HCT116 (cell line): ENCODE data around the gene TPBGL.
A peak's percentile ranks its signal among the peaks of the same experiment; 100 is the strongest.

Source experiments
- CEBPB ChIP-seq: IDR thresholded peaks from 2 replicates; pipeline ENCODE4 v1.6.1; 2012; ENCODE audit warnings: low read depth
- EZH2 ChIP-seq: fragments of 200-600 bp; sonication (generic); IDR thresholded peaks from 2 replicates; pipeline ENCODE4 v1.6.1; 2017; ENCODE audit warnings: antibody characterized with exemption, mixed run types
- EZH2phosphoT487 ChIP-seq: fragments of 200-600 bp; IDR thresholded peaks from 2 replicates; pipeline ENCODE4 v1.6.1; 2018; ENCODE audit warnings: antibody characterized with exemption, borderline replicate concordance
- FOSL1 ChIP-seq: IDR thresholded peaks from 2 replicates; pipeline ENCODE4 v1.6.1; 2012; ENCODE audit warnings: low read depth
- POLR2A ChIP-seq: IDR thresholded peaks from 2 replicates; pipeline ENCODE4 v1.7.0; 2011; ENCODE audit warnings: borderline replicate concordance; ENCODE audit not compliant: insufficient read depth, insufficient read length; ENCODE audit errors: extremely low read depth
- POLR2AphosphoS5 ChIP-seq: IDR thresholded peaks from 2 replicates; pipeline ENCODE4 v1.6.1; 2011; ENCODE audit warnings: mild to moderate bottlenecking, low read depth, low read length, moderate library complexity
- RAD21 ChIP-seq: IDR thresholded peaks from 2 replicates; pipeline ENCODE4 v1.6.1; 2012; ENCODE audit warnings: low read depth, mild to moderate bottlenecking
- SP1 ChIP-seq: IDR thresholded peaks from 2 replicates; pipeline ENCODE4 v1.6.1; 2012; ENCODE audit warnings: low read depth
- SRF ChIP-seq: IDR thresholded peaks from 2 replicates; pipeline ENCODE4 v1.6.1; 2012; ENCODE audit warnings: low read depth
- TF ChIP-seq, protein P1 (sequence below), 3 experiments: fragments of 200-600 bp in 1 of 3; sonication (generic) in 1 of 3; IDR thresholded peaks in 2 of 3; conservative IDR thresholded peaks in 1 of 3; 2 replicates each; pipeline ENCODE4 v1.5.1; 2012 to 2017; ENCODE audit warnings: low read depth in 2 of 3, low read length in 2 of 3, antibody characterized with exemption in 1 of 3, borderline replicate concordance in 1 of 3, control low read depth in 1 of 3, mild to moderate bottlenecking in 1 of 3, mixed read lengths in 1 of 3, mixed run types in 1 of 3, moderate library complexity in 1 of 3; ENCODE audit not compliant: insufficient read depth in 1 of 3
- TF ChIP-seq, protein P2 (sequence below): IDR thresholded peaks from 2 replicates; pipeline ENCODE4 v1.6.1; 2011; ENCODE audit warnings: mild to moderate bottlenecking, low read length, moderate library complexity; ENCODE audit not compliant: insufficient replicate concordance; ENCODE audit errors: extremely low read depth

DNA sequence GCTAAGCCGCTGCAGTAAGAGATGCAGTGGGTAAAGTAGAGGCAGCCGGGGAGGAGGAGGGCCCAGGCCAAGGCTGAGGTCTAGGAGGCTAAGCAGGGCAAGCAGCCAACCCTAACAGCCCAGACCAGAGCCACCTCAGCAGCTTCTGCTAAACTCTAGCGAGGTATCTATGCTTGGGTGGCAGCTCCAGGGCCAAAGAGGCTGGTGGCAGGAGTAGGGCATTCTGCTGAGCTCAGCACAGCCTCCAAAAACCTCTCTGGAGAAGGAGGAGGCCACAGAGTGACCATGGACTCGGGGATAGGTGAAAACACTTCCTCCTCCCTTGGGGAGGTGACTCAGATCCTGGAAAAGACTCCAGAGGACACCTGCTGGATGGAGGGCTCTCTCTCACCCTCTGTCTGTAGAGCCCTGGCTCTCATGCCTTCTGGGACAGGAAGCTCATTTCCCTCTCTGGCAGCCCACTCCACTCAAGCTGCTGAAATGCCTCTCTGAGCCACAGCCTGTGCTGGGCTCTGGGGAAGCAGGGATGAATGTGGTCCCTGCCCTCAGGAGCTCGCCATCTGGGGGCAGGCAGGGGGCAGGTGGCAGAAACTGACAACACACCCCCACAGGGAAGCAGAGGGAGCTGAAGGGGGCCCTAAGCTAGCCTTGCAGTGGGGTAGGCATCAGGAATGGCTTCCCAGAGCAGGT, 16.5 kb upstream of the TPBGL start:
- TF ChIP-seq, protein P1, sequence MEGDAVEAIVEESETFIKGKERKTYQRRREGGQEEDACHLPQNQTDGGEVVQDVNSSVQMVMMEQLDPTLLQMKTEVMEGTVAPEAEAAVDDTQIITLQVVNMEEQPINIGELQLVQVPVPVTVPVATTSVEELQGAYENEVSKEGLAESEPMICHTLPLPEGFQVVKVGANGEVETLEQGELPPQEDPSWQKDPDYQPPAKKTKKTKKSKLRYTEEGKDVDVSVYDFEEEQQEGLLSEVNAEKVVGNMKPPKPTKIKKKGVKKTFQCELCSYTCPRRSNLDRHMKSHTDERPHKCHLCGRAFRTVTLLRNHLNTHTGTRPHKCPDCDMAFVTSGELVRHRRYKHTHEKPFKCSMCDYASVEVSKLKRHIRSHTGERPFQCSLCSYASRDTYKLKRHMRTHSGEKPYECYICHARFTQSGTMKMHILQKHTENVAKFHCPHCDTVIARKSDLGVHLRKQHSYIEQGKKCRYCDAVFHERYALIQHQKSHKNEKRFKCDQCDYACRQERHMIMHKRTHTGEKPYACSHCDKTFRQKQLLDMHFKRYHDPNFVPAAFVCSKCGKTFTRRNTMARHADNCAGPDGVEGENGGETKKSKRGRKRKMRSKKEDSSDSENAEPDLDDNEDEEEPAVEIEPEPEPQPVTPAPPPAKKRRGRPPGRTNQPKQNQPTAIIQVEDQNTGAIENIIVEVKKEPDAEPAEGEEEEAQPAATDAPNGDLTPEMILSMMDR (IDR thresholded peaks at IDR 0.05 in 2 of 3, conservative IDR thresholded peaks at IDR 0.05 in 1 of 3; ENCODE audit: borderline replicate concordance in 1 of 3, insufficient read depth in 1 of 3, low read depth in 2 of 3, low read length in 2 of 3), result peak in 2 of 3 experiments; percentile 25 to 37; a peak in 3 of 6 replicates
- TF ChIP-seq SP1, result no peak
- TF ChIP-seq EZH2, result no peak
- TF ChIP-seq SRF, result no peak
- TF ChIP-seq POLR2AphosphoS5, result no peak
- TF ChIP-seq EZH2phosphoT487, result no peak
- no peak for TF ChIP-seq FOSL1
- no peak for TF ChIP-seq POLR2A
- TF ChIP-seq RAD21, result peak; percentile 30
- no peak for TF ChIP-seq CEBPB
- TF ChIP-seq, protein P2, sequence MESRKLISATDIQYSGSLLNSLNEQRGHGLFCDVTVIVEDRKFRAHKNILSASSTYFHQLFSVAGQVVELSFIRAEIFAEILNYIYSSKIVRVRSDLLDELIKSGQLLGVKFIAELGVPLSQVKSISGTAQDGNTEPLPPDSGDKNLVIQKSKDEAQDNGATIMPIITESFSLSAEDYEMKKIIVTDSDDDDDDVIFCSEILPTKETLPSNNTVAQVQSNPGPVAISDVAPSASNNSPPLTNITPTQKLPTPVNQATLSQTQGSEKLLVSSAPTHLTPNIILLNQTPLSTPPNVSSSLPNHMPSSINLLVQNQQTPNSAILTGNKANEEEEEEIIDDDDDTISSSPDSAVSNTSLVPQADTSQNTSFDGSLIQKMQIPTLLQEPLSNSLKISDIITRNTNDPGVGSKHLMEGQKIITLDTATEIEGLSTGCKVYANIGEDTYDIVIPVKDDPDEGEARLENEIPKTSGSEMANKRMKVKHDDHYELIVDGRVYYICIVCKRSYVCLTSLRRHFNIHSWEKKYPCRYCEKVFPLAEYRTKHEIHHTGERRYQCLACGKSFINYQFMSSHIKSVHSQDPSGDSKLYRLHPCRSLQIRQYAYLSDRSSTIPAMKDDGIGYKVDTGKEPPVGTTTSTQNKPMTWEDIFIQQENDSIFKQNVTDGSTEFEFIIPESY, result no peak
